Fibroblast of villous mesenchyme (primary cell): ENCODE measurements around the gene CD96. TPM values are rescaled to one million over a fixed set of nuclear protein-coding genes. Genes with fewer than 3 reads are reported as not detected.

ENCODE experiments used
- DNase-seq: peaks from one replicate; pipeline ENCODE4 v3.0.0-alpha.2; 2010; ENCODE audit warnings: low read depth
- H3K4me3 ChIP-seq: 2 replicates; pipeline ENCODE4 v1.5.1; 2011; ENCODE audit warnings: low read depth, mild to moderate bottlenecking, low read length
- total RNA-seq: library from RNA; depleted of rRNA; stranded (reverse); fragments of >200 nt; gene quantifications from 2 replicates; pipeline ENCODE4 v1.2.3, GENCODE V29; 2012
- TF ChIP-seq, protein P1 (sequence below): IDR thresholded peaks from 2 replicates; pipeline ENCODE4 v1.5.1; 2012; ENCODE audit warnings: low read depth, mild to moderate bottlenecking, low read length; ENCODE audit not compliant: insufficient read depth

CD96 gene
- total RNA-seq, 1 donor: not detected

DNA sequence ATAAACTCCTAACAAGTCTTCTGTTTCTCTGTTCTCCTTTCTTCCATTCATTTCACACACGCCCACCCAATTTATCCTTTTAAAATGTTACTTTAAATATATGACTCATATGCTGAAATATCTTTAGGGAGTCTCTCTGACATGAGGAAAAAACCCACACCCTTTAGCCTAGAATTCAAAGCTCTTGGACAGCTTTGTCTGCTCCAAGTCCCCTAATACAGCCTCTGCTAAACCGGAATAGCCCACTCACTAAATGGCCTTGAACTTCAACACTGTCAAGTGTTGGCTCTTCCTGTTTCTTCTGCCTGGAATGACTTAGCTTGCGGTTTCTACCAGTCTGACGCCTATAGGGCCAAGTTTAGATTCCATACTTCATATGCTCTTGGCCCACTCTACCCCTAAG is 3.3 kb upstream of the CD96 start:
- TF ChIP-seq, protein P1, sequence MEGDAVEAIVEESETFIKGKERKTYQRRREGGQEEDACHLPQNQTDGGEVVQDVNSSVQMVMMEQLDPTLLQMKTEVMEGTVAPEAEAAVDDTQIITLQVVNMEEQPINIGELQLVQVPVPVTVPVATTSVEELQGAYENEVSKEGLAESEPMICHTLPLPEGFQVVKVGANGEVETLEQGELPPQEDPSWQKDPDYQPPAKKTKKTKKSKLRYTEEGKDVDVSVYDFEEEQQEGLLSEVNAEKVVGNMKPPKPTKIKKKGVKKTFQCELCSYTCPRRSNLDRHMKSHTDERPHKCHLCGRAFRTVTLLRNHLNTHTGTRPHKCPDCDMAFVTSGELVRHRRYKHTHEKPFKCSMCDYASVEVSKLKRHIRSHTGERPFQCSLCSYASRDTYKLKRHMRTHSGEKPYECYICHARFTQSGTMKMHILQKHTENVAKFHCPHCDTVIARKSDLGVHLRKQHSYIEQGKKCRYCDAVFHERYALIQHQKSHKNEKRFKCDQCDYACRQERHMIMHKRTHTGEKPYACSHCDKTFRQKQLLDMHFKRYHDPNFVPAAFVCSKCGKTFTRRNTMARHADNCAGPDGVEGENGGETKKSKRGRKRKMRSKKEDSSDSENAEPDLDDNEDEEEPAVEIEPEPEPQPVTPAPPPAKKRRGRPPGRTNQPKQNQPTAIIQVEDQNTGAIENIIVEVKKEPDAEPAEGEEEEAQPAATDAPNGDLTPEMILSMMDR: no peak
- peak; percentile 55 for DNase-seq
- no peak overlapping the region for H3K4me3 ChIP-seq

- no peak overlapping the region for H3K4me3 ChIP-seq
- TF ChIP-seq, protein P1: peak; percentile 81
Measured at GRCh38 chr3:111539351-111540331, 2.4 kb upstream of the CD96 start.

GRCh38 chr3:111541391-111541790 is 606 bp upstream of the CD96 start:
- TF ChIP-seq, protein P1: no peak
- no peak overlapping the region for H3K4me3 ChIP-seq
- no peak for DNase-seq

More at GRCh38 chr3:111539351-111540331, 2.4 kb upstream of the CD96 start:
- DNase-seq: peak; percentile 49

DNA sequence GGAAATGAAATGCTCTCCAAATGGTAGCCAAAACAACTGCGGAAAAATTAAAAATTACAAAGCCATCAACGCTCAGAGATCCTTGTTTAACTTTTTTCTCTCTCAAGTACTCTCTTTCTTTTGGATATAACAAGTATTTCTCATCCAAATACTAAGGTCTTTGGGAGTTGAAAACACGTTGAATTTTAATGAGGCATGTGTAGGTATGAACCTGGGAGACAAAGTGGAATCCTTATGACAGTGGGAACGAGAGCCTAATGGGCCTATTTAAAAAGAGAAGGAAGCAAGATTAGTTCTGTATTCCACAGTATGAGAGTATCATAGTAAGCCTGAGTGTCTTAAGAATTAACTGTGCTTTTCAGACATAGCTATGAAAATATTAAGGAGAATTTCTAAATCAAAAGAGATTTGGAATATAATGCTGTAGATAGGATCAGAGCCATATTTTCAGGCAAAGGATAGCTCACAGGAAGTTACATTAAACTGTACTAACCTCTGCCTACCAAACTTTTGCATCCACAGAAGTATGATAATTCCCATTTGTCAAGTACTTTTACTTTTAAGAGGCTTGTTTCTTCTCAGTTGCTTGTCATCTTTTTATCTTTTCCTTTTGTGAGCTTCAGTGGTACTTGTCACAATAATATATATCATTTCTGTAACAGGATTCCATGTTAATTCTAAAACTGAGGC is 759 bp downstream of the CD96 start:
- DNase-seq: no peak
- TF ChIP-seq, protein P1: no peak
- no peak overlapping the region for H3K4me3 ChIP-seq

GRCh38 chr3:111545349-111545748 is 3.4 kb downstream of the CD96 start:
- no peak overlapping the region for H3K4me3 ChIP-seq
- DNase-seq: no peak
- TF ChIP-seq, protein P1: no peak

- TF ChIP-seq, protein P1: no peak
- DNase-seq: no peak
- H3K4me3 ChIP-seq: no peak overlapping the region
Measured at GRCh38 chr3:111547631-111548030, 5.6 kb downstream of the CD96 start.
